Fibroblast of skin of left biceps (primary cell): ENCODE results near the gene ELAC2.
"Not testable (repeated sequence)": the region's sequence is repeated elsewhere in the genome, so short reads cannot be mapped to it uniquely, and the experiment has no call there.

ENCODE experiments used
- DNase-seq, 2 experiments: peaks; one replicate each; pipeline ENCODE4 v3.0.0-alpha.2; 2013; ENCODE audit warnings: low read depth in 2 of 2

The ELAC2 gene

GRCh38 chr17:12990041-12990808, 27.6 kb downstream of the ELAC2 start:
- DNase-seq: no peak

- no peak for DNase-seq
These were observed 30.7 kb downstream of the ELAC2 start for GRCh38 chr17:12987120-12987519.

- peak in 1 of 2 experiments; percentile 15 for DNase-seq
These were observed 32.2 kb downstream of the ELAC2 start for GRCh38 chr17:12985431-12986293.

GRCh38 chr17:12983991-12984884, 33.6 kb downstream of the ELAC2 start:
- peak; percentile 71 to 76 for DNase-seq

DNA sequence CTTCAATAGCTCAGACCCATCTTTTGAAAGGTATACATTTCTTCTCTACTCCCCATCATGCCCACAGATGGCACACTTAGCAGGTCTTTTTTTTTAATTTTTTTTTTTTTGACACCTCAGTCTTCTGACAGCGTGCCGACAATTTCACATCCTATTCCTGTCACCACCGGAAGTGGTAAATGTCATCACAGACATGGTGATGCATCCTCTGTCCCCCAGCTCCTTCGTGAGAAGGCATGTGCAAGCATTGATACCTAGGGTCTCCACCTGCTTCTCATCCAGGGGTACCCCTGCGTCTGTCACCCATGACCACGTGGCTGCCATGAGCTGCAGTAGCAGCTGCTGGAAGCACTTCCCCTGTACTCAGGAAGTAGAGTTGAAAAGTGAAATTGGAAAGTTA, 35.6 kb downstream of the ELAC2 start:
- no peak for DNase-seq

DNA sequence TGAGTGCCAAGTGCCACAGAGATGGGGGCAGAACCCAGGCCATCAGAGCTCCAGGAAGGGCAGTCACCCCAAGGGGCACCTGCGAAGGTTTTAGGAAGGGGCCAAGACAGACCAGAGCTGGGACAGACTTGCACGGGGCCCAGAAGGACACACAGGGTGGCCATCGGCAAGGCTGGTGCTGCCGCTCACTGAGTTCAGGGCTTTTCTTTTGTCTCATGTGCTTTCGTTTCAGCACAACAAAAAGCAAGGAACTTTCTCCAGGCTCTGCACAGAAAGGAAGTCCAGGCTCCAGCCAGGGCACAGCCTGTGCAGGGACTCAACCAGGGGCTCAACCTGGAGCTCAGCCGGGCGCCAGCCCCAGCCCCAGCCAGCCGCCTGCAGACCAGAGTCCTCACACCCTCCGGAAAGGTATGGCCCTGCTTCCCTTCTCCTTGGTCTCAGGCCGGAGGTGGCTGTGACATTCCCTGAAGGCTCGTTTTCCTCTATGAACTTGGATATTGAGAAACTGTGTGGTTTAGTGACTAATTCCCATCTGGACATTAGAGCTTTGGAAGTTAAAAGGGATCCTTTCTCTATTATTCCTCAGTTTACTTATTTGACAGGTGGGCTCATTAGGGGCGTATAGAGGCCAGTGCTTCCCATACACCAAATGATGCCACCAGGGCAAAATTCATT, 37.9 kb downstream of the ELAC2 start:
- DNase-seq: no peak

GRCh38 chr17:12979246-12979645, 38.6 kb downstream of the ELAC2 start:
- no peak for DNase-seq

DNA sequence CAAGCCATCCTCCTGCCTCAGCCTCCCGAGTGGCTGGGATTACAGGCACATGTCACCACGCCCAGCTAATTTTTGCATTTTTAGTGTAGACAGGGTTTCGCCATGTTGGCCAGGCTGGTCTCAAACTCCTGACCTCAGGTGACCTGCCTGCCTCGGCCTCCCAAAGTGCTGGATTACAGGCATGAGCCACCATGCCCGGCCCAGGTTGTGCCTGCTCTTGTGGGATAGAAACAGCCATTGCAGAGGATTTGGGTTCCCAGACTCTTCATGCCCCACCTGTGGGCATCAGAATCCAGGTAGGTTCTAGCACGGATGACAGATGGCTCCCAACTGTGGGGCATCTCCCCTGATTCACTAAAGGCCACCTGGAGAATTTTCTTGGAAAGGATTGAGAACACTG, 39.0 kb downstream of the ELAC2 start:
- DNase-seq: not testable (repeated sequence)

- no peak for DNase-seq
These were observed 40.6 kb downstream of the ELAC2 start for GRCh38 chr17:12977008-12977751.

DNA sequence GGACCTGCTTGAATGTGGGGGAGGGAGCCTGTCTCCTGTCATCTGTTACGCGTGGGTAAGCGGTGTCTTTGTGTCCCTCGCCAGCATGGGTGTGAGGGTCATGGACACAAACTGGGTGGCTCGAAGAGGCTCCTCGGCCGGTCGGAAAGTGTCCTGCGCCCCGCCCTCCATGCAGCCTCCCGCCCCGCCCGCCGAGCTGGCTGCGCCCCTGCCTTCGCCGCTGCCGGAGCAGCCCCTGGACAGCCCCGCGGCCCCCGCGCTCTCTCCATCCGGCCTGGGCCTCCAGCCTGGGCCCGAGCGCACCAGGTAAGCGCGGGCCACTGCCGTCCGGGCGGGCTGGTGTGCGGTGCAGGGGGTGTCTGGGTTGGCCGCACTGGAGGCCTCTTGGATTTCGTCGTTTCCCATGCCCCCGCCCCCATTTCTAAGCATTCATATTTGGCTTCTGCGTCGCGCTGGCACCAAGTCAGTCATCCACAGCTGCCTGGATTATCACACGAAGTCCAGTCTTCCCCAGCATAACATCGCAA, 43.8 kb downstream of the ELAC2 start:
- DNase-seq: no peak

GRCh38 chr17:12973496-12974004, 44.3 kb downstream of the ELAC2 start:
- DNase-seq: no peak

DNA sequence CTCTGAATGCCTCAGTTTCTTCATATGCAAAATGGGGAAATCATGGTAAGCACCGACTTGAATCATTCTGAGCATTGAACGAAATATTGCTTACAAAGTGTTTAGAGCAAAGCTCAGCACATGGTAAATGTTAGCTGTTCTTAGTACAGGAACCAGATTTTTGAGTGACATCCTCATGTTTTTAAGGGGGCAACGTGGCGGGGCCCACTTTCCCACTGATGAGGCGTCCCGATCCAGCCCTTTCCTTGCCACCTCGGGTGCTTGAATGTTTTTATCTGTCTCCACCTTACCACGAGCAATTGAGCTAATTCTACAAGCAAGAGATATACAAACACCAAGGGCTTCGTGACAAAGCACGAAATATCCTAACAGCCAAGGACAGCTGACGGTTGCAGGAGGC, 49.9 kb downstream of the ELAC2 start:
- DNase-seq: no peak

DNA sequence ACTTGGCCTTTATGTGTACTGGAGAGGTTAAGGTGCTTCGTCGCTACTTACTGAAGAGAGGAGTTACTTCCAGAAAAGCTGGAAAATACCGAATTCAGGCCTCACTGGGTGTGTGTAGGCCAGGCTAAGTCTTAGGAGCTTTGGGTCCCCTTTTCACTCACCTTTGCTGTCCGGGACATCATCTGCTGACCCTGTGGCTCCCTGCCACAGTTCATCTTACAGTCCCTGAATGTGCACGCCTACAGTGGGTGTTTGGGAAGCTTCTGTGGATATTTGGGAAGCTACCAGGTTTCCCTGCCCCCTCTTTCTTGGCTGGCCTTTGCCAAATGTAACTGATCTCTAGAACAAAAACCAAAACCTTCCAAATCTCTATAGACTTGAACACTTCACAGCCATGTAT, 51.4 kb downstream of the ELAC2 start:
- DNase-seq: no peak

GRCh38 chr17:12965988-12966387, 51.8 kb downstream of the ELAC2 start:
- no peak for DNase-seq

- DNase-seq: no peak
These were observed 53.0 kb downstream of the ELAC2 start for GRCh38 chr17:12964840-12965239.

- no peak for DNase-seq
These were observed 53.7 kb downstream of the ELAC2 start for GRCh38 chr17:12964162-12964561.

- DNase-seq: no peak
These were observed 54.3 kb downstream of the ELAC2 start for GRCh38 chr17:12963505-12963904.

DNA sequence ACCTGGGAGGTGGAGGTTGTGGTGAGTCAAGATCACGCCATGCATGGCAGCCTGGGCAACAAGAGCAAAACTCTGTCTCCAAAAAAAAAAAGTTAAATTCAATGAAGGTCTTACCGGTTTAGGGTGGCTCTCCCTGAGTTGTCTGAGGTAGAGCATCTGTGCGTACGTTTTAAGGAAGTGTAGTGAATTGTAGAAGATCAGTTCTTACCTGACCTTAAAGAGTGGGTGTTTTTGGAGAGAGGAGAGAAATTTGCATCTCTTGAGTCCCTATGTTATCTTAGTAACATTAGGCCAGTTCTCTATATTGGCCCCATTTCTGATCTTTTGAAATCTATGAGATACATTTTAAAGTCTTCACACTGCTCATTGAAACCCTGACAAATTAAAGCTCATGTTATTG, 56.2 kb downstream of the ELAC2 start:
- no peak for DNase-seq

DNA sequence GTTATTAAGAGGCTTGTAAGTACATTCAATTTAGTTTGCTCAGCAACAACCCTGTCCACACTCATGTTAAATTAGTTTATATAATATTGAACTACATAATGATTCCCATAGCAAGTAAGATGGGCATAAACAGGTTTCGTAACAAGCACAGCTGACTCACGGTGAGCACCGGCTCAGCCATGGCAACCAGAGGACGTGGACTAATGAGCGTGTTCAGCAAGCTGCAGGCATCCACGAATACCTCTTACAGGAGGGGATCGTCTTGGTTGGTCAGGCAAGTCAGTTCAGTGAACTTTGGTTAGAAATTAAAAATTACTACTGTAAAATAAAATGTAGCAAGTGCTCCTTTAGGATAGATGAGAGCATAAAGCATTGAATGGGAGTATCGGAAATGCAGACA, 58.4 kb downstream of the ELAC2 start:
- DNase-seq: no peak

GRCh38 chr17:12958786-12959185, 59.0 kb downstream of the ELAC2 start:
- DNase-seq: peak; percentile 20 to 24
